ENCODE results near the gene PTGR1.

DNA sequence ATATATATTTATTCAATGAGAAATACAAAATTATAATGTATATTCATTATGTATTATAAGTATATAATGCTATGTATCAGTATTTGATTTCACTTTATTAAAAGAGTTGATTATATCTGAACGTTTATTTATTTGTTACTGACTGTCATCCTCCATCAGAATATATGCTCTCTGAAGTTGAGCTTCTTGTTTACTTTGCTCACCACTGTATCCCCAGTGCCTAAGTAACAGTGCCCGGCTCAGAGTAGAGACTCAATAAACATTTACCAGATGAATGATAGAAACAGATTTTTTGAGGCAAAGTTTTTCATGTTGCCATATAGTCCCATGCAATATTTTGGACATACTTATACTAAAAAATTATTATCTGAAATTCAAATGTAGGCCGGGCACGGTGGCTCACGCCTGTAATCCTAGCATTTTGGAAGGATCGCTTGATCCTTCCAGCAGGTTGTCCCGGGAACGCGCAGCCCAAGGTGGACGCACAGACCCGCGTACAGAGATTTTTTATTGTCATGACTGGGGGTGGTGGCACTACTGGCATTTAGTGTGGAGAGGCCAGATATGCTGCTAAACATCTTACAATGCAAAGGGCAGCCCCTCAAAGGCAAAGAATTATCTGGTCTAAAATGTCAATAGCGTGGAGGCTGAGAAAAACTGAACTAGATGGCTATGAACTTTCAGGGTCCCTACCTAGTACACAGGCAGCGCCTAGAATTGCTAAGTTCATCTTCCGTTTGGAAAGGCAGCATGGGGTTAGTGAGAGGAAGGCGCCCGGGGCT, 30.9 kb upstream of the PTGR1 start:
- no peak for TF ChIP-seq POLR2A (IDR thresholded peaks at IDR 0.05)
- no peak for TF ChIP-seq POLR2AphosphoS5 (IDR thresholded peaks at IDR 0.05)
- TF ChIP-seq EP300 (IDR thresholded peaks at IDR 0.05; ENCODE audit: low read depth), result no peak
- TF ChIP-seq CTCF (IDR thresholded peaks at IDR 0.05), result no peak
